ENCODE results near the gene SLU7. TPM values are rescaled to one million over a fixed set of nuclear protein-coding genes. Genes with fewer than 3 reads are reported as not detected.

SLU7 gene
- total and polyA plus RNA-seq, 9 of the 15 experiments (the other 6 are each of a cell fraction or from before 2014, with no cell fraction given) = 42.1 to 65.7 (median 54.8) TPM

- intact Hi-C loops (cut with micrococcal nuclease) = no loop called here
- no peak overlapping the region for H3K4me3 ChIP-seq
- no peak for ATAC-seq
- H3K27ac ChIP-seq (ENCODE audit: extremely low read depth, low read depth, low read length) = no peak overlapping the region
- H2AFZ ChIP-seq (ENCODE audit: low read depth, low read length) = no peak overlapping the region
- H3K9me1 ChIP-seq (ENCODE audit: control insufficient read depth, insufficient read depth, low read length) = no peaks in the 10 kb centered on the region
- CTCF ChIA-PET (ENCODE audit: low intra/inter-chr PET ratio) = no interaction called here
- no peaks in the 10 kb centered on the region; a peak in 1 of 5 replicates for H3K27me3 ChIP-seq (ENCODE audit: control insufficient read depth in 2 of 2, insufficient read depth in 2 of 2, low read length in 2 of 2)
- H3K36me3 ChIP-seq (ENCODE audit: control insufficient read depth, insufficient read depth, low read length) = no peaks in the 10 kb centered on the region
- no peak overlapping the region for H3K9ac ChIP-seq (ENCODE audit: insufficient read depth in 1 of 2, low read depth in 2 of 2, low read length in 2 of 2)
- H3K79me2 ChIP-seq (ENCODE audit: control insufficient read depth, insufficient read depth, low read length) = no peaks in the 10 kb centered on the region
- DNase-seq (ENCODE audit: extremely low read depth in 1 of 4, low spot score in 3 of 4) = no peak
- FAIRE-seq = no peak
- no peak overlapping the region for H3K4me2 ChIP-seq (ENCODE audit: insufficient read depth, low read length)
- no peaks in the 10 kb centered on the region for H3K4me1 ChIP-seq (replicated peaks in 1 of 2; ENCODE audit: control insufficient read depth in 2 of 2, insufficient read depth in 2 of 2, low read length in 2 of 2)
- WGBS (ENCODE audit: insufficient coverage, low coverage, missing lambda C conversion rate) = 0% methylated on average over 1 of the region's 1 CpG
- H3K9me3 ChIP-seq (replicated peaks; ENCODE audit: control insufficient read depth, insufficient read depth, low read depth, low read length) = no peaks in the 10 kb centered on the region
- POLR2A ChIA-PET = no interaction called here
- in situ Hi-C loops (cut with MboI) = no loop called here
- BruUV-seq (replicated peaks) = no TSS peak
- no peaks in the 10 kb centered on the region; the same call in 1 of the 2 replicates for H4K20me1 ChIP-seq (replicated peaks; ENCODE audit: control insufficient read depth, insufficient read depth, low read length)
- TF ChIP-seq FOXP1 (CRISPR knock-in tag; IDR thresholded peaks at IDR 0.05) (no peak), SAP30 (IDR thresholded peaks at IDR 0.05; ENCODE audit: borderline replicate concordance, insufficient read depth, low read depth, low read length, poor library complexity, severe bottlenecking) (no peak), PHF20 (IDR thresholded peaks at IDR 0.05; ENCODE audit: partially characterized antibody) (no peak), RNF219 (CRISPR knock-in tag; IDR thresholded peaks at IDR 0.05) (no peak), ELF2 (CRISPR knock-in tag; IDR thresholded peaks at IDR 0.05) (no peak), HNRNPUL1 (IDR thresholded peaks at IDR 0.05; ENCODE audit: low read length) (no peak), VEZF1 (CRISPR knock-in tag; IDR thresholded peaks at IDR 0.05) (no peak), TFAP4 (CRISPR knock-in tag; IDR thresholded peaks at IDR 0.05; ENCODE audit: borderline replicate concordance) (no peak), MIER1 (IDR thresholded peaks at IDR 0.05; ENCODE audit: low read depth) (no peak), ZNF354B (CRISPR knock-in tag; IDR thresholded peaks at IDR 0.05) (no peak), FOXM1 (IDR thresholded peaks at IDR 0.05; ENCODE audit: low read depth) (no peak), FOXM1 (CRISPR knock-in tag; IDR thresholded peaks at IDR 0.05; ENCODE audit: low read depth) (no peak), ETS1 (conservative IDR thresholded peaks at IDR 0.05; ENCODE audit: control insufficient read depth, low read depth, low read length) (no peak)
These were observed 26.3 kb upstream of the SLU7 start for GRCh38 chr5:160445132-160445531.
